GM18508 (cell line): ENCODE results near the gene IGFBPL1.

ENCODE experiments used
- ATAC-seq: cut with Tn5 transposase; IDR thresholded peaks from one replicate; pipeline ENCODE4 v1.9.1; 2021; ENCODE audit warnings: moderate number of reproducible peaks; ENCODE audit not compliant: insufficient read depth, unreplicated experiment

IGFBPL1 gene

DNA sequence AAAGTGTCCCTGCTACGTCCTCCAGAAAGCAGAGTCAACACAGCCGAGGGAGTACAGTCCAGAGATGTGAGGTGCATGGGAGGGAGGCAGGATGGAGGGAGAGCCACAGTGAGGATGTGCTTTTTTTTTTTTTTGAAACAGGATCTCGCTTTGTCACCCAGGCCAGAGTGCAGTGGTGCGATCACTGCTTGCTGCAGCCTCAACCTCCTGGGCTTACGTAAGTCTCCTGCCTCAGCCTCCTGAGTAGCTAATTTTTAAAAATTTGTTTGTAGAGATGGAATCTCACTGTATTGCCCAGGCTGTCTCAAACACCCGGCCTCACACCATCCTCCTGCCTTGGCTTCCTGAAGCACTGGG, 65.0 kb downstream of the IGFBPL1 start:
- ATAC-seq, result no peak

GRCh38 chr9:38358390-38359296, 65.6 kb downstream of the IGFBPL1 start:
- ATAC-seq, result no peak

DNA sequence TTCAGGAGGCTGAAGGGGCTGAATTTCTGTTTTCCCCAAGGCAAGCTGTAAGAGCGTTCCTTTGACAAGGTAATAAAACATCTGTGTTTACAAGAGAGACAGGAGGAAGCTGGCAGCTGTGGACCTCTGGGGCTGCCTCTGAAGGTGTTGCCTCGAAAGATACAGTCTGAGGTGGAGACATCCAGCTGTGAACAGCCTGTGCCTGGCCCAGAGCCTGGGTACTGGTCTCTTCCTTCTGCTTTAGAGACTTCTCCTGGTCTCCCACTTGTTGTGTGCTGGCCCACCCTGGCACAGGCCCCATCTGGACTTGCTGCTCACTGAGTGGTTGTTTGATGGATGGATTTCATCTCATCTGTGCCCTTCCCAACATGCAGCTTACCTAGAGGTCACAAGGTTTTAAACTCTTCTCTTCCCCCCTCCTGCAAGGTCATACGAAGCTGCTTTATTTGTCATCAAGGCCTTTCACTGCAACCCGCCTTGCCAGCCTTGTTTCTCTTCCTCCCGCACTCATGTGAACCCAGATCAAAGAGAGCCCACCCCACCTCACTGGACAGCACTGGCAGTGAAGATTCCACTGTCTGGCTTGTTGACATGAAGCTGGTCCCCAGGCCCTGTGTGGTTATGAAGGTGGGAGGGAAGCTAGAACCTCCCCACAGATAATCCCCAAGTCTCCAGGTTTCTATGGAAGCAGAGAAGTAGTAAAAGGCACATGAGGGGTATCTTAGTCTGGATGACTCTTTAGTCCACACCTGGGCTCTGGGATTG, 66.7 kb downstream of the IGFBPL1 start:
- ATAC-seq, result no peak

DNA sequence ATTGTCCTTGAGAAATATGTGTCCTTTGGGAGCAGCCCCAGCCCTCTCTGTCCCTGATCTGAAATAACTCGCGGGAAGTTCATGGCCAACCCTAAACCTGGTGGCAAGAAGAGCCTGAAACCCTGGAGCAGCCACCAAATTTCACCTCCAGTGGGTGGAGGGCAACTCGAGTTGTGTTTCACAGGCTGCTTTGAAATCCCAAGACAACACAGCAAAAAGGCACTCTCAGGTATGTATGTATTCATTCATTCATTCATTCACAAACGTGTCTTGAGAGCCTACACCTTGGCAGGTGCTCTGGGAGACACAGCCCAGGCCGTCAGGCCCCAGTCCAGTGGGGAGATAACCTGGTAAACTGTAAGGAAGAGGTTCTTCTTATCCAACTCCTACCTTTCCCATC, 67.4 kb downstream of the IGFBPL1 start:
- no peak for ATAC-seq
